IPS-18a (cell line): ENCODE data around the gene PODN.

ENCODE experiments used
- H3K27ac ChIP-seq: one replicate; pipeline ENCODE4 v1.5.1; 2013; ENCODE audit warnings: low read length
- H3K27me3 ChIP-seq: one replicate; pipeline ENCODE4 v1.6.1; 2013; ENCODE audit warnings: mild to moderate bottlenecking, low read length; ENCODE audit not compliant: control insufficient read depth, insufficient read depth
- H3K36me3 ChIP-seq: one replicate; pipeline ENCODE4 v1.6.1; 2013; ENCODE audit warnings: low read depth, low read length; ENCODE audit not compliant: control insufficient read depth
- H3K4me1 ChIP-seq: one replicate; pipeline ENCODE4 v1.6.1; 2013; ENCODE audit warnings: low read depth, low read length; ENCODE audit not compliant: control insufficient read depth
- H3K4me3 ChIP-seq: one replicate; pipeline ENCODE4 v1.5.1; 2013; ENCODE audit warnings: low read length
- H3K9ac ChIP-seq: one replicate; pipeline ENCODE4 v1.6.1; 2013; ENCODE audit warnings: mild to moderate bottlenecking, low read length, moderate library complexity
- H3K9me3 ChIP-seq: one replicate; pipeline ENCODE4 v1.6.1; 2013; ENCODE audit warnings: low read depth, low read length; ENCODE audit not compliant: control insufficient read depth

PODN gene

GRCh38 chr1:53087332-53088285, 25.6 kb downstream of the PODN start:
- H3K36me3 ChIP-seq, result no peaks in the 10 kb centered on the region
- no peak overlapping the region for H3K9ac ChIP-seq
- no peaks in the 10 kb centered on the region for H3K4me1 ChIP-seq

GRCh38 chr1:53088616-53089300, 26.7 kb downstream of the PODN start:
- Histone ChIP-seq H3K4me3 (no peak overlapping the region), H3K9me3 (no peaks in the 10 kb centered on the region), H3K27ac (no peak overlapping the region), H3K9ac (no peak overlapping the region), H3K36me3 (no peaks in the 10 kb centered on the region), H3K4me1 (no peaks in the 10 kb centered on the region), H3K27me3 (no peaks in the 10 kb centered on the region)

More at GRCh38 chr1:53087332-53088285, 25.6 kb downstream of the PODN start:
- Histone ChIP-seq H3K27me3 (no peaks in the 10 kb centered on the region), H3K27ac (no peak overlapping the region), H3K9me3 (no peaks in the 10 kb centered on the region), H3K4me3 (no peak overlapping the region)

GRCh38 chr1:53089478-53090226, 27.6 kb downstream of the PODN start:
- no peaks in the 10 kb centered on the region for H3K9me3 ChIP-seq
- no peaks in the 10 kb centered on the region for H3K36me3 ChIP-seq
- H3K4me3 ChIP-seq, result no peak overlapping the region
- H3K4me1 ChIP-seq, result no peaks in the 10 kb centered on the region
- H3K27me3 ChIP-seq, result no peaks in the 10 kb centered on the region
- no peak overlapping the region for H3K9ac ChIP-seq
- no peak overlapping the region for H3K27ac ChIP-seq

- H3K4me1 ChIP-seq, result no peaks in the 10 kb centered on the region
- no peak overlapping the region for H3K9ac ChIP-seq
Observed at GRCh38 chr1:53090227-53091147, 28.5 kb downstream of the PODN start.

GRCh38 chr1:53091841-53092645, 30.0 kb downstream of the PODN start:
- H3K27me3 ChIP-seq, result no peaks in the 10 kb centered on the region
- no peaks in the 10 kb centered on the region for H3K36me3 ChIP-seq
- H3K27ac ChIP-seq, result no peak overlapping the region
- no peak overlapping the region for H3K9ac ChIP-seq
- H3K4me3 ChIP-seq, result no peak overlapping the region
- H3K9me3 ChIP-seq, result no peaks in the 10 kb centered on the region
- H3K4me1 ChIP-seq, result no peaks in the 10 kb centered on the region

More at GRCh38 chr1:53090227-53091147, 28.5 kb downstream of the PODN start:
- Histone ChIP-seq H3K27ac (no peak overlapping the region), H3K9me3 (no peaks in the 10 kb centered on the region), H3K4me3 (no peak overlapping the region), H3K36me3 (no peaks in the 10 kb centered on the region), H3K27me3 (no peaks in the 10 kb centered on the region)

GRCh38 chr1:53092659-53093450, 30.8 kb downstream of the PODN start:
- no peak overlapping the region for H3K27ac ChIP-seq
- H3K27me3 ChIP-seq, result no peaks in the 10 kb centered on the region
- H3K36me3 ChIP-seq, result no peaks in the 10 kb centered on the region
- no peak overlapping the region for H3K9ac ChIP-seq
- H3K4me1 ChIP-seq, result no peaks in the 10 kb centered on the region
- no peak overlapping the region for H3K4me3 ChIP-seq
- H3K9me3 ChIP-seq, result no peaks in the 10 kb centered on the region

GRCh38 chr1:53093451-53093754, 31.4 kb downstream of the PODN start:
- Histone ChIP-seq H3K4me1 (no peaks in the 10 kb centered on the region), H3K27me3 (no peaks in the 10 kb centered on the region), H3K27ac (no peak overlapping the region), H3K4me3 (no peak overlapping the region), H3K36me3 (no peaks in the 10 kb centered on the region), H3K9ac (no peak overlapping the region), H3K9me3 (no peaks in the 10 kb centered on the region)

- Histone ChIP-seq H3K36me3 (no peaks in the 10 kb centered on the region), H3K27me3 (no peaks in the 10 kb centered on the region), H3K4me1 (no peaks in the 10 kb centered on the region), H3K9ac (no peak overlapping the region), H3K9me3 (no peaks in the 10 kb centered on the region), H3K27ac (no peak overlapping the region), H3K4me3 (no peak overlapping the region)
Observed at GRCh38 chr1:53093778-53094532, 31.9 kb downstream of the PODN start.

GRCh38 chr1:53094533-53094919, 32.5 kb downstream of the PODN start:
- H3K27ac ChIP-seq, result no peak overlapping the region
- no peak overlapping the region for H3K9ac ChIP-seq

More at GRCh38 chr1:53094533-53094919, 32.5 kb downstream of the PODN start:
- no peaks in the 10 kb centered on the region for H3K27me3 ChIP-seq
- no peaks in the 10 kb centered on the region for H3K9me3 ChIP-seq
- H3K4me3 ChIP-seq, result no peak overlapping the region
- no peaks in the 10 kb centered on the region for H3K4me1 ChIP-seq
- H3K36me3 ChIP-seq, result no peaks in the 10 kb centered on the region
